K562 (cell line): ENCODE measurements around the gene RTL10. TPM values are rescaled to one million over a fixed set of nuclear protein-coding genes. Genes with fewer than 3 reads are reported as not detected.
A peak's percentile ranks its signal among the peaks of the same experiment; 100 is the strongest.

ENCODE experiments used
- ATAC-seq: fragments of 200-7000 bp; cut with Tn5 transposase; 3 replicates; pipeline ENCODE4 v1.9.1; 2020; ENCODE audit warnings: moderate library complexity
- BruUV-seq: library from RNA; stranded (reverse); fragments of 400-500 nt; replicated peaks from 2 replicates; lab custom pipeline; 2021; lab: Mats Ljungman, UMichigan
- CTCF ChIA-PET: fragments of 300-600 bp; formaldehyde crosslinking; extraction: SDS; loops from one replicate; lab custom pipeline; 2021; ENCODE audit warnings: low intra/inter-chr PET ratio; lab: Yijun Ruan, JAX
- POLR2A ChIA-PET: fragments of 300-600, 350-650 bp; sonication (Branson Sonifier 250); formaldehyde crosslinking; extraction: SDS; loops from one replicate; lab custom pipeline; 2021; ENCODE audit warnings: antibody characterized with exemption, inconsistent platforms; lab: Yijun Ruan, JAX
- DNase-seq, 4 experiments: peaks; one replicate each; pipeline versions ENCODE4 v3.0.0 to v3.0.0-alpha.2; 2011 to 2018; ENCODE audit warnings: low spot score in 3 of 4, mixed read lengths in 3 of 4; ENCODE audit errors: extremely low read depth in 1 of 4
- FAIRE-seq: peaks from 2 replicates; lab custom pipeline; 2011; peaks lifted over from hg19 to GRCh38; lab: Jason Lieb, UNC
- H2AFZ ChIP-seq: 2 replicates; pipeline ENCODE4 v1.6.0; 2011; ENCODE audit warnings: low read depth, low read length, control low read depth, inconsistent platforms
- H3K27ac ChIP-seq: fragments of 200-600 bp; 3 replicates; pipeline ENCODE4 v1.8.0; 2011; ENCODE audit warnings: low read depth, mild to moderate bottlenecking, control low read depth, inconsistent platforms, low read length, moderate library complexity, mixed read lengths; ENCODE audit errors: extremely low read depth
- H3K27me3 ChIP-seq, 2 experiments: fragments of 300-600 bp in 1 of 2; 2 replicates in 1 of 2; 3 replicates in 1 of 2; pipeline versions ENCODE4 v1.6.0 to v1.8.0; 2011; ENCODE audit warnings: inconsistent platforms in 2 of 2, low read length in 2 of 2, mild to moderate bottlenecking in 1 of 2, mixed read lengths in 1 of 2, moderate library complexity in 1 of 2; ENCODE audit not compliant: control insufficient read depth in 2 of 2, insufficient read depth in 2 of 2
- H3K36me3 ChIP-seq: fragments of 300-600 bp; 3 replicates; pipeline ENCODE4 v1.8.0; 2011; ENCODE audit warnings: mild to moderate bottlenecking, low read length, inconsistent platforms; ENCODE audit not compliant: control insufficient read depth, insufficient read depth
- H3K4me1 ChIP-seq, 2 experiments: fragments of 200-600 bp in 1 of 2; replicated peaks in 1 of 2; 2 replicates in 1 of 2; 3 replicates in 1 of 2; pipeline versions ENCODE4 v1.5.1 to v1.8.0; 2011; ENCODE audit warnings: inconsistent platforms in 2 of 2, low read length in 2 of 2, mild to moderate bottlenecking in 1 of 2, mixed read lengths in 1 of 2, moderate library complexity in 1 of 2; ENCODE audit not compliant: control insufficient read depth in 2 of 2, insufficient read depth in 2 of 2
- H3K4me2 ChIP-seq: 2 replicates; pipeline ENCODE4 v1.6.1; 2011; ENCODE audit warnings: low read length, control low read depth, inconsistent platforms, mixed read lengths; ENCODE audit not compliant: insufficient read depth
- H3K4me3 ChIP-seq: fragments of 200-600 bp; sonication (generic), shearing (Covaris generic); 2 replicates; pipeline ENCODE4 v1.5.1; 2016; ENCODE audit warnings: control low read depth, inconsistent platforms
- H3K79me2 ChIP-seq: fragments of 200-600 bp; 3 replicates; pipeline ENCODE4 v1.8.0; 2011; ENCODE audit warnings: low read length, inconsistent platforms; ENCODE audit not compliant: control insufficient read depth, insufficient read depth
- H3K9ac ChIP-seq, 2 experiments: 2 replicates each; pipeline versions ENCODE4 v1.6.0 to v1.6.1; 2011; ENCODE audit warnings: low read depth in 2 of 2, low read length in 2 of 2, control low read depth in 1 of 2, inconsistent platforms in 1 of 2, mild to moderate bottlenecking in 1 of 2, mixed read lengths in 1 of 2; ENCODE audit not compliant: insufficient read depth in 1 of 2
- H3K9me1 ChIP-seq: one replicate; pipeline ENCODE4 v1.6.0; 2011; ENCODE audit warnings: inconsistent platforms, mild to moderate bottlenecking, low read length, moderate library complexity; ENCODE audit not compliant: control insufficient read depth, insufficient read depth
- H3K9me3 ChIP-seq: replicated peaks from 2 replicates; pipeline ENCODE4 v1.5.1; 2011; ENCODE audit warnings: low read depth, low read length, inconsistent platforms; ENCODE audit not compliant: control insufficient read depth, insufficient read depth
- H4K20me1 ChIP-seq: replicated peaks from 2 replicates; pipeline ENCODE4 v1.6.1; 2011; ENCODE audit warnings: low read length, inconsistent platforms, mixed read lengths; ENCODE audit not compliant: control insufficient read depth, insufficient read depth
- C11orf30 ChIP-seq: fragments of 450-650 bp; IDR thresholded peaks from 2 replicates; pipeline ENCODE4 v1.6.1; 2016; ENCODE audit warnings: low read depth, mild to moderate bottlenecking
- MAZ ChIP-seq, 2 experiments: fragments of 450-650 bp in 1 of 2; sonication (generic) in 1 of 2; formaldehyde crosslinking; IDR thresholded peaks in 1 of 2; conservative IDR thresholded peaks in 1 of 2; 2 replicates each; pipeline versions ENCODE4 v1.4.0 to v1.5.0; 2020; ENCODE audit warnings: mild to moderate bottlenecking in 1 of 2, missing genetic modification reagents in 1 of 2
- PTRF ChIP-seq: fragments of 450-650 bp; IDR thresholded peaks from 2 replicates; pipeline ENCODE4 v1.6.1; 2016; ENCODE audit warnings: mild to moderate bottlenecking, missing genetic modification characterization, missing compliant biosample characterization
- STAT6 ChIP-seq: sonication (generic); formaldehyde crosslinking; IDR thresholded peaks from 2 replicates; pipeline ENCODE4 v1.8.1; 2023; ENCODE audit warnings: mild to moderate bottlenecking, missing genetic modification reagents
- TCF7L2 ChIP-seq: fragments of 150-350 bp; IDR thresholded peaks from 2 replicates; pipeline ENCODE4 v1.6.1; 2016; ENCODE audit warnings: low read depth, mild to moderate bottlenecking, low read length, moderate library complexity
- ZC3H8 ChIP-seq: fragments of 450-650 bp; IDR thresholded peaks from 2 replicates; pipeline ENCODE4 v1.6.1; 2017
- ZKSCAN1 ChIP-seq: fragments of 150-350 bp; IDR thresholded peaks from 2 replicates; pipeline ENCODE4 v1.6.1; 2016; ENCODE audit warnings: low read depth, low read length
- ZNF253 ChIP-seq: fragments of 250-450 bp; sonication (Bioruptor Pico); conservative IDR thresholded peaks from 2 replicates; pipeline ENCODE4 v1.6.1; 2021; ENCODE audit warnings: mild to moderate bottlenecking
- ZNF436 ChIP-seq: fragments of 250-450, 450-650 bp; sonication (Bioruptor Pico); formaldehyde crosslinking; IDR thresholded peaks from 2 replicates; pipeline ENCODE4 v1.7.0; 2020; ENCODE audit warnings: mild to moderate bottlenecking
- WGBS: fragments of 100-300 bp; shearing (Covaris generic); methylation state at CpG from one replicate; pipeline ENCODE4 v1.1.6; 2016; ENCODE audit warnings: low coverage, mixed read lengths; ENCODE audit not compliant: insufficient coverage; ENCODE audit errors: missing lambda C conversion rate; 5-methylcytosine and 5-hydroxymethylcytosine counted together
- in situ Hi-C: fragments of 300-500 bp; cut with MboI; formaldehyde crosslinking; loops from 4 replicates; pipeline ENCODE4 v1.15.0; 2018; ENCODE audit warnings: inconsistent platforms, mixed read lengths
- intact Hi-C: fragments of 100-400 bp; cut with micrococcal nuclease; formaldehyde crosslinking; loops from 2 replicates; pipeline ENCODE4 v1.14.2; 2022
- polyA plus RNA-seq, 8 experiments: library from polyadenylated mRNA; depleted of rRNA in 4 of 8; stranded (reverse) in 5 of 8; unstranded in 3 of 8; fragments of >200 nt; fragmentation: Nextera tagmentation in 2 of 8; fragmentation: Illumina TruSeq in 1 of 8; extraction: Ambion mirVana in 2 of 8; extraction: Trizol in 1 of 8; gene quantifications; 2 replicates each; pipeline versions ENCODE4 v1.2.1 to v1.2.3, GENCODE V29; 2011 to 2014; ENCODE audit warnings: inconsistent platforms in 1 of 8, missing spikeins in 1 of 8
- total RNA-seq, 7 experiments: library from RNA; depleted of rRNA in 6 of 7; stranded (reverse); fragments of >200 nt in 6 of 7; fragmentation: Illumina TruSeq in 2 of 7; extraction: Trizol in 2 of 7; gene quantifications; 2 replicates each; pipeline versions ENCODE4 v1.2.1 to v1.2.3, GENCODE V29; 2011 to 2021; ENCODE audit warnings: low replicate concordance in 1 of 7
- TF ChIP-seq, protein P1 (sequence below): sonication (generic); formaldehyde crosslinking; IDR thresholded peaks from 2 replicates; pipeline ENCODE4 v1.8.0; 2023; ENCODE audit warnings: mild to moderate bottlenecking, missing genetic modification reagents

Gene RTL10
- total and polyA plus RNA-seq, 9 of the 15 experiments (the other 6 are each of a cell fraction or from before 2014, with no cell fraction given) = 19.8 to 75.5 (median 32.5) TPM

- H3K36me3 ChIP-seq = no peaks in the 10 kb centered on the region
- in situ Hi-C loops = no loop called here
- peaks cover 7 to 60% of the 10 kb centered on the region in 2 experiments; a peak in 4 of 5 replicates for H3K4me1 ChIP-seq
- BruUV-seq = no TSS peak
- ChIA-PET POLR2A (interaction anchor here (0.5 to 2.3 kb wide), 6 partner anchors 10 to 76 kb away, joined by 3 to 22 read pairs (median 4); partner anchors contain the start of genes GNB1L and RTL10), CTCF (interaction anchor here (0.8 to 1.4 kb wide), 3 partner anchors 43 to 139 kb away, joined by 3 to 5 read pairs (median 3); no protein-coding TSS in a partner anchor)
- FAIRE-seq (no peak), ATAC-seq (0 out of 3 replicates have a peak, but pooled peaks have one; percentile 5), DNase-seq (no peak)
- peak overlapping the region in 1 of 2 experiments; percentile 69; a peak in 2 of 4 replicates for H3K9ac ChIP-seq
- H4K20me1 ChIP-seq = peaks cover 13% of the 10 kb centered on the region
- no peak overlapping the region for H3K4me3 ChIP-seq
- H3K4me2 ChIP-seq = no peak overlapping the region
- peaks cover 2 to 30% of the 10 kb centered on the region in 2 experiments; a peak in 3 of 5 replicates for H3K27me3 ChIP-seq
- H3K9me1 ChIP-seq = no peaks in the 10 kb centered on the region
- intact Hi-C loops = no loop called here
- no peak overlapping the region for H2AFZ ChIP-seq
- WGBS = 61% methylated on average over 12 of the region's 12 CpGs
- H3K79me2 ChIP-seq = no peaks in the 10 kb centered on the region
- no peak overlapping the region for H3K27ac ChIP-seq
- H3K9me3 ChIP-seq = no peaks in the 10 kb centered on the region
- 0 out of 2 replicates have a peak, but pooled peaks have one; percentile 25 for TF ChIP-seq ZKSCAN1
- TF ChIP-seq STAT6 (CRISPR knock-in tag) = peak; percentile 45; the same call in 1 of the 2 replicates
- TF ChIP-seq MAZ (CRISPR knock-in tag; conservative IDR thresholded peaks at IDR 0.05 in 1 of 2, IDR thresholded peaks at IDR 0.05 in 1 of 2) = 0 out of 4 replicates have a peak, but pooled peaks of 1 of the 2 experiments have one; percentile 13
- no peak for TF ChIP-seq TCF7L2
- TF ChIP-seq, protein P1, sequence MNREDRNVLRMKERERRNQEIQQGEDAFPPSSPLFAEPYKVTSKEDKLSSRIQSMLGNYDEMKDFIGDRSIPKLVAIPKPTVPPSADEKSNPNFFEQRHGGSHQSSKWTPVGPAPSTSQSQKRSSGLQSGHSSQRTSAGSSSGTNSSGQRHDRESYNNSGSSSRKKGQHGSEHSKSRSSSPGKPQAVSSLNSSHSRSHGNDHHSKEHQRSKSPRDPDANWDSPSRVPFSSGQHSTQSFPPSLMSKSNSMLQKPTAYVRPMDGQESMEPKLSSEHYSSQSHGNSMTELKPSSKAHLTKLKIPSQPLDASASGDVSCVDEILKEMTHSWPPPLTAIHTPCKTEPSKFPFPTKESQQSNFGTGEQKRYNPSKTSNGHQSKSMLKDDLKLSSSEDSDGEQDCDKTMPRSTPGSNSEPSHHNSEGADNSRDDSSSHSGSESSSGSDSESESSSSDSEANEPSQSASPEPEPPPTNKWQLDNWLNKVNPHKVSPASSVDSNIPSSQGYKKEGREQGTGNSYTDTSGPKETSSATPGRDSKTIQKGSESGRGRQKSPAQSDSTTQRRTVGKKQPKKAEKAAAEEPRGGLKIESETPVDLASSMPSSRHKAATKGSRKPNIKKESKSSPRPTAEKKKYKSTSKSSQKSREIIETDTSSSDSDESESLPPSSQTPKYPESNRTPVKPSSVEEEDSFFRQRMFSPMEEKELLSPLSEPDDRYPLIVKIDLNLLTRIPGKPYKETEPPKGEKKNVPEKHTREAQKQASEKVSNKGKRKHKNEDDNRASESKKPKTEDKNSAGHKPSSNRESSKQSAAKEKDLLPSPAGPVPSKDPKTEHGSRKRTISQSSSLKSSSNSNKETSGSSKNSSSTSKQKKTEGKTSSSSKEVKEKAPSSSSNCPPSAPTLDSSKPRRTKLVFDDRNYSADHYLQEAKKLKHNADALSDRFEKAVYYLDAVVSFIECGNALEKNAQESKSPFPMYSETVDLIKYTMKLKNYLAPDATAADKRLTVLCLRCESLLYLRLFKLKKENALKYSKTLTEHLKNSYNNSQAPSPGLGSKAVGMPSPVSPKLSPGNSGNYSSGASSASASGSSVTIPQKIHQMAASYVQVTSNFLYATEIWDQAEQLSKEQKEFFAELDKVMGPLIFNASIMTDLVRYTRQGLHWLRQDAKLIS = no peak
- no peak for TF ChIP-seq ZNF253 (CRISPR knock-in tag)
- no peak for TF ChIP-seq ZNF436 (CRISPR knock-in tag)
- no peak for TF ChIP-seq PTRF
- no peak for TF ChIP-seq C11orf30
- TF ChIP-seq ZC3H8 = no peak
Measured at GRCh38 chr22:19869497-19870152, 15.0 kb upstream of the RTL10 start.
